Fibroblast of the aortic adventitia (primary cell): ENCODE measurements around the gene SNAP47. TPM values are rescaled to one million over a fixed set of nuclear protein-coding genes. Genes with fewer than 3 reads are reported as not detected.
"Not testable (repeated sequence)": the region's sequence is repeated elsewhere in the genome, so short reads cannot be mapped to it uniquely, and the experiment has no call there.

Experiments used
- DNase-seq: peaks from one replicate; pipeline ENCODE4 v3.0.0-alpha.2; 2010; ENCODE audit warnings: low read depth
- H3K4me3 ChIP-seq: 2 replicates; pipeline ENCODE4 v1.5.1; 2011; ENCODE audit warnings: low read depth, mild to moderate bottlenecking, control low read depth, low read length, moderate library complexity
- total RNA-seq: library from RNA; depleted of rRNA; stranded (reverse); fragments of >200 nt; gene quantifications from 2 replicates; pipeline ENCODE4 v1.2.3, GENCODE V29; 2012; ENCODE audit warnings: low replicate concordance
- TF ChIP-seq, protein P1 (sequence below): IDR thresholded peaks from 2 replicates; pipeline ENCODE4 v1.5.1; 2011; ENCODE audit warnings: mild to moderate bottlenecking, low read length, control low read depth, inconsistent platforms; ENCODE audit not compliant: insufficient read depth

The SNAP47 gene, protein sequence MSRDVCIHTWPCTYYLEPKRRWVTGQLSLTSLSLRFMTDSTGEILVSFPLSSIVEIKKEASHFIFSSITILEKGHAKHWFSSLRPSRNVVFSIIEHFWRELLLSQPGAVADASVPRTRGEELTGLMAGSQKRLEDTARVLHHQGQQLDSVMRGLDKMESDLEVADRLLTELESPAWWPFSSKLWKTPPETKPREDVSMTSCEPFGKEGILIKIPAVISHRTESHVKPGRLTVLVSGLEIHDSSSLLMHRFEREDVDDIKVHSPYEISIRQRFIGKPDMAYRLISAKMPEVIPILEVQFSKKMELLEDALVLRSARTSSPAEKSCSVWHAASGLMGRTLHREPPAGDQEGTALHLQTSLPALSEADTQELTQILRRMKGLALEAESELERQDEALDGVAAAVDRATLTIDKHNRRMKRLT
- 31.1 and 35.9 TPM in 2 replicates for total RNA-seq

GRCh38 chr1:227734856-227735538, at the start of gene SNAP47, which contains the start of gene JMJD4:
Gene SNAP47 (plus strand): TSS chr1:227735435. CDS start chr1:227747737, 12,302 bp downstream.
Gene JMJD4 (minus strand): TSS chr1:227735302. CDS start chr1:227735273, 29 bp downstream.
- peak within 1 kb of the TSS; percentile 94 for H3K4me3 ChIP-seq
- TF ChIP-seq, protein P1, sequence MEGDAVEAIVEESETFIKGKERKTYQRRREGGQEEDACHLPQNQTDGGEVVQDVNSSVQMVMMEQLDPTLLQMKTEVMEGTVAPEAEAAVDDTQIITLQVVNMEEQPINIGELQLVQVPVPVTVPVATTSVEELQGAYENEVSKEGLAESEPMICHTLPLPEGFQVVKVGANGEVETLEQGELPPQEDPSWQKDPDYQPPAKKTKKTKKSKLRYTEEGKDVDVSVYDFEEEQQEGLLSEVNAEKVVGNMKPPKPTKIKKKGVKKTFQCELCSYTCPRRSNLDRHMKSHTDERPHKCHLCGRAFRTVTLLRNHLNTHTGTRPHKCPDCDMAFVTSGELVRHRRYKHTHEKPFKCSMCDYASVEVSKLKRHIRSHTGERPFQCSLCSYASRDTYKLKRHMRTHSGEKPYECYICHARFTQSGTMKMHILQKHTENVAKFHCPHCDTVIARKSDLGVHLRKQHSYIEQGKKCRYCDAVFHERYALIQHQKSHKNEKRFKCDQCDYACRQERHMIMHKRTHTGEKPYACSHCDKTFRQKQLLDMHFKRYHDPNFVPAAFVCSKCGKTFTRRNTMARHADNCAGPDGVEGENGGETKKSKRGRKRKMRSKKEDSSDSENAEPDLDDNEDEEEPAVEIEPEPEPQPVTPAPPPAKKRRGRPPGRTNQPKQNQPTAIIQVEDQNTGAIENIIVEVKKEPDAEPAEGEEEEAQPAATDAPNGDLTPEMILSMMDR, result no peak
- peak; percentile 89 for DNase-seq

DNA sequence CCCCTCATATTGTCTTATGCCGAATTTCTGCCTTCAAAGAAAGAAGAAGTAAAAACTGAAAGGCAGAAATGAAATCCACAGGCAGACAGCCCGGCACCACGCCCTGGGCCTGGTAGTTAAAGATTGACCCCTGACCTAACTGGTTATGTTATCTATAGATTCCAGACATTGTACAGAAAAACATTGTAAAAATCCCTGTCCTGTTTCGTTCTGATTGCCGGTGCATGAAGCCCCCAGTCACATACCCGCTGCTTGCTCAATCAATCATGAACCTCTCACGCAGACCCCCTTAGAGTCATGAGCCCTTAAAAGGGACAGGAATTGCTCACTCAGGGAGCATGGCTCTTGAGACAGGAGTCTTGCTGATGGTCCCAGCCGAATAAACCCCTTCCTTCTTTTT, 49.4 kb upstream of the SNAP47 start:
- no peak for DNase-seq
- TF ChIP-seq, protein P1, result no peak
- H3K4me3 ChIP-seq, result no peak overlapping the region

GRCh38 chr1:227697321-227697864, 37.8 kb upstream of the SNAP47 start:
- TF ChIP-seq, protein P1, result no peak
- no peak overlapping the region for H3K4me3 ChIP-seq
- no peak for DNase-seq

GRCh38 chr1:227701631-227702030, 33.6 kb upstream of the SNAP47 start:
- not testable (repeated sequence) for H3K4me3 ChIP-seq, DNase-seq

DNA sequence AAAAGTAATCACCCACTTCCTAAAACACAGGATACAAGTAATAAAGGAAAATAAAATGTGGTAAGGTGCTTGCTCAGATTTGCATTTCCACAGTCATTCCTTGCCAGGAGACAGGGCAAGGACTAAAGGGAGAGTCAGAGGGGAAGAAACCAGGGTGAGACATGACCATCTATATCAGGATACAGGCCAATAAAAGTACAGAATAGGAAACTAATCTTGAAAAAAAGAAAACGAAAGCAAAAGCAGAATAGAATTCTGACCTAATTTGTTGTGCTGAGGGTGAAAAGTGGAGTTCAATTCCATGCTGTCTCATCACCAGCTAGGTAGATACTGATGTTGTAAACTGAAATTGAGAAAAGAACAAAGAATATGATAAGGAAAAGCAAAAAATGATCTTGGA, 27.4 kb upstream of the SNAP47 start:
- DNase-seq, result no peak
- no peak overlapping the region for H3K4me3 ChIP-seq
- TF ChIP-seq, protein P1, result no peak

DNA sequence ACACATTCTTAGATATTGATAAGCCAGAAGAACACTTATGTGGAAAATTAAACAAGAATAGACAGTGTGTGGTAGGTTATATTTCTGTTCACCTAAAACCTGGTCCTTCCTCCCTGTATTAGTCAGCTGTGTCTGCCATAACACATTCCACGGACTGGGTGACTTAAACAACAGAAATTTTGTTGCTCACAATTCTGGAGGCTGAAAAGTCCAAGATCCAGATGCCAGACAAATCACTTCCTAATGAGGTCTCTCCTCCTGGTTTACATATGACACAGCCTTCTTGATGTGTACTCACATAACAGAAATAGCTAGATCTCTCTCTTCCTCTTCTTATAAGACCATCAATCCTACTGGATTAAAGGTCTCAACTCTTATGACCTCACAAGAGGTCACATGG, 25.8 kb upstream of the SNAP47 start:
- no peak for DNase-seq
- TF ChIP-seq, protein P1, result no peak
- no peak overlapping the region for H3K4me3 ChIP-seq

GRCh38 chr1:227710474-227710873, 24.8 kb upstream of the SNAP47 start:
- not testable (repeated sequence) for H3K4me3 ChIP-seq, DNase-seq
